CD4-positive, alpha-beta memory T cell (primary cell): ENCODE data around the gene CHFR. TPM values are rescaled to one million over a fixed set of nuclear protein-coding genes. Genes with fewer than 3 reads are reported as not detected.

Experiments used
- CTCF ChIA-PET: fragments of 350-600 bp; sonication (Branson Sonifier 250); formaldehyde crosslinking; loops from one replicate; lab custom pipeline; 2021; ENCODE audit warnings: inconsistent platforms; ENCODE audit not compliant: partially characterized antibody; lab: Charles Lee
- POLR2A ChIA-PET: fragments of 350-600 bp; sonication (Branson Sonifier 250); formaldehyde crosslinking; loops from one replicate; lab custom pipeline; 2021; ENCODE audit not compliant: partially characterized antibody; lab: Charles Lee
- DNase-seq, 5 donors: peaks; one replicate each; pipeline versions ENCODE4 v3.0.0 to v3.0.0-alpha.2; 2020 to 2022; ENCODE audit warnings: mixed read lengths in 1 of 5
- H3K27ac ChIP-seq: one replicate; pipeline ENCODE4 v1.7.0; 2013; ENCODE audit warnings: low read depth, low read length
- H3K27me3 ChIP-seq: 2 replicates; pipeline ENCODE4 v1.7.0; 2013; ENCODE audit warnings: mild to moderate bottlenecking, low read length, moderate library complexity; ENCODE audit not compliant: insufficient read depth
- H3K36me3 ChIP-seq: 2 replicates; pipeline ENCODE4 v1.7.0; 2013; ENCODE audit warnings: mild to moderate bottlenecking, low read length, moderate library complexity; ENCODE audit not compliant: insufficient read depth
- H3K4me1 ChIP-seq: 2 replicates; pipeline ENCODE4 v1.7.0; 2013; ENCODE audit warnings: mild to moderate bottlenecking, low read length, moderate library complexity; ENCODE audit not compliant: insufficient read depth
- H3K4me3 ChIP-seq, 2 donors: one replicate each; pipeline ENCODE4 v1.7.0; 2013; ENCODE audit warnings: low read length in 2 of 2, mild to moderate bottlenecking in 1 of 2
- H3K9me3 ChIP-seq, 2 donors: one replicate each; pipeline ENCODE4 v1.7.0; 2013; ENCODE audit warnings: low read length in 2 of 2, control low read depth in 1 of 2; ENCODE audit not compliant: control insufficient read depth in 1 of 2
- H3K27ac Mint-ChIP-seq, 7 donors: one replicate each; pipeline ENCODE4 v1.8.0; 2020 to 2021; ENCODE audit warnings: mixed read lengths in 7 of 7, mild to moderate bottlenecking in 6 of 7, inconsistent platforms in 3 of 7, moderate library complexity in 3 of 7
- H3K27me3 Mint-ChIP-seq, 2 donors: one replicate each; pipeline ENCODE4 v1.8.0; 2020 to 2021; ENCODE audit warnings: mixed read lengths in 2 of 2
- H3K36me3 Mint-ChIP-seq, 2 donors: one replicate each; pipeline ENCODE4 v1.8.0; 2020 to 2021; ENCODE audit warnings: mixed read lengths in 2 of 2, inconsistent platforms in 1 of 2, mild to moderate bottlenecking in 1 of 2
- H3K4me1 Mint-ChIP-seq, 4 donors: one replicate each; pipeline ENCODE4 v1.8.0; 2020 to 2021; ENCODE audit warnings: mixed read lengths in 4 of 4, mild to moderate bottlenecking in 1 of 4
- H3K4me3 Mint-ChIP-seq, 8 donors: one replicate each; pipeline ENCODE4 v1.8.0; 2020 to 2021; ENCODE audit warnings: mixed read lengths in 8 of 8, mild to moderate bottlenecking in 7 of 8, moderate library complexity in 6 of 8, inconsistent platforms in 3 of 8
- H3K9me3 Mint-ChIP-seq, 8 donors: one replicate each; pipeline ENCODE4 v1.8.0; 2020 to 2021; ENCODE audit warnings: mixed read lengths in 8 of 8, mild to moderate bottlenecking in 5 of 8, inconsistent platforms in 3 of 8, moderate library complexity in 1 of 8
- intact Hi-C: fragments of 100-400 bp; cut with micrococcal nuclease; formaldehyde crosslinking; loops from one replicate; pipeline ENCODE4 v1.15.1; 2023
- polyA plus RNA-seq, 2 donors: library from polyadenylated mRNA; unstranded; fragments of 300-500 nt; fragmentation: Illumina TruSeq; gene quantifications; one replicate each; pipeline ENCODE4 v1.2.3, GENCODE V29; 2021
- total RNA-seq, 2 experiments: library from RNA; stranded (reverse); gene quantifications; one replicate each; pipeline ENCODE4 v1.2.3, GENCODE V29; 2021

Gene CHFR
- total and polyA plus RNA-seq, 4 experiments from 2014 or later = 31.6 to 79.4 (median 50.6) TPM

GRCh38 chr12:132842449-132843045, 44.9 kb downstream of the CHFR start:
- intact Hi-C loops = no loop called here
- no peaks in the 10 kb centered on the region for H3K9me3 Mint-ChIP-seq
- ChIA-PET CTCF (no interaction called here), POLR2A (interaction anchor here (1.0 kb wide), 1 partner anchor 12 kb away, joined by 5 read pairs; no protein-coding TSS in a partner anchor)
- peaks cover 0 to 2% (median under 1%) of the 10 kb centered on the region in 4 donors for H3K4me1 Mint-ChIP-seq
- H3K27me3 Mint-ChIP-seq = no peaks in the 10 kb centered on the region
- peak overlapping the region in 1 of 7 donors; percentile 3 for H3K27ac Mint-ChIP-seq
- peaks cover 38% of the 10 kb centered on the region for H3K36me3 ChIP-seq
- H3K27ac ChIP-seq = no peak overlapping the region
- no peaks in the 10 kb centered on the region for H3K9me3 ChIP-seq
- peaks cover 36 to 49% of the 10 kb centered on the region in 2 donors for H3K36me3 Mint-ChIP-seq
- no peak for DNase-seq
- H3K4me1 ChIP-seq = no peaks in the 10 kb centered on the region
- H3K27me3 ChIP-seq = no peaks in the 10 kb centered on the region
- H3K4me3 ChIP-seq = no peak overlapping the region
- peak overlapping the region in 1 of 8 donors; percentile 30 for H3K4me3 Mint-ChIP-seq

DNA sequence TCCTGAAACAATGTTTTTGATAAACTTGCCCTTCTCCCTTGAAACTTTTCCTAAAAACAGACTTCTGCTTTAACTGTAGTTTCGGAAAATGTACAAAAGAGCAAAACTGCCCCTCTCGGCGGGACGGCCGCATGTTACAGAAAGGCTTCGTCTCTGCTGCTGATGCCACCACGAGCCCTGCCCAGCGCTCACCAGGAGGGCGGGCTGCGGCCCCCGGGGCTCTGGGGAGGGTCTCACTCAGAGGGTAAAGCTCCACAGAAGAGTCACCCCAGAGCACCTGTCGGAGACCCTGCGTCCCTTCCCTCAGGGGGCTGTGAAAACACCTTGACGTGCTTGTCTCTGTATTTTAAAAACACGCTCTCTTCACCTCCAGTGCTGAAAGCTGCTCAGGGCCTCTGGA, 46.3 kb downstream of the CHFR start:
- POLR2A ChIA-PET = no interaction called here
- Mint-ChIP-seq H3K4me3 (no peak overlapping the region), H3K4me1 (peaks cover 7 to 12% (median 8%) of the 10 kb centered on the region in 4 donors), H3K9me3 (no peaks in the 10 kb centered on the region), H3K27ac (peak overlapping the region in 1 of 7 donors; percentile 48), H3K27me3 (no peaks in the 10 kb centered on the region), H3K36me3 (peaks cover 31 to 44% of the 10 kb centered on the region in 2 donors)
- DNase-seq = no peak
- CTCF ChIA-PET = no interaction called here
- intact Hi-C loops = no loop called here
- Histone ChIP-seq H3K27me3 (no peaks in the 10 kb centered on the region), H3K4me1 (peaks cover 8% of the 10 kb centered on the region), H3K36me3 (peaks cover 28% of the 10 kb centered on the region), H3K4me3 (no peak overlapping the region), H3K27ac (no peak overlapping the region), H3K9me3 (no peaks in the 10 kb centered on the region)

GRCh38 chr12:132840536-132840935, 46.9 kb downstream of the CHFR start:
- no peaks in the 10 kb centered on the region for H3K9me3 Mint-ChIP-seq
- DNase-seq = no peak
- CTCF ChIA-PET = no interaction called here
- H3K4me3 Mint-ChIP-seq = no peak overlapping the region
- no peak overlapping the region for H3K27ac Mint-ChIP-seq
- Histone ChIP-seq H3K27ac (no peak overlapping the region), H3K27me3 (no peaks in the 10 kb centered on the region), H3K36me3 (peaks cover 23% of the 10 kb centered on the region), H3K4me1 (peaks cover 9% of the 10 kb centered on the region), H3K9me3 (no peaks in the 10 kb centered on the region), H3K4me3 (no peak overlapping the region)
- intact Hi-C loops = no loop called here
- POLR2A ChIA-PET = no interaction called here
- peaks cover 8 to 12% (median 8%) of the 10 kb centered on the region in 4 donors for H3K4me1 Mint-ChIP-seq
- peaks cover 27 to 39% of the 10 kb centered on the region in 2 donors for H3K36me3 Mint-ChIP-seq
- H3K27me3 Mint-ChIP-seq = no peaks in the 10 kb centered on the region

- Mint-ChIP-seq H3K27me3 (no peaks in the 10 kb centered on the region), H3K4me3 (no peak overlapping the region), H3K9me3 (peaks cover 0 to 2% (median 0%) of the 10 kb centered on the region in 8 donors), H3K27ac (peak overlapping the region in 1 of 7 donors; percentile 53), H3K4me1 (peaks cover 13 to 20% (median 15%) of the 10 kb centered on the region in 4 donors), H3K36me3 (peaks cover 27 to 36% of the 10 kb centered on the region in 2 donors)
- H3K36me3 ChIP-seq = peaks cover 22% of the 10 kb centered on the region
- no peak overlapping the region for H3K4me3 ChIP-seq
- no peak overlapping the region for H3K27ac ChIP-seq
- no peaks in the 10 kb centered on the region for H3K9me3 ChIP-seq
- CTCF ChIA-PET = no interaction called here
- peaks cover 18% of the 10 kb centered on the region for H3K4me1 ChIP-seq
- DNase-seq = no peak
- POLR2A ChIA-PET = no interaction called here
- intact Hi-C loops = no loop called here
- no peaks in the 10 kb centered on the region for H3K27me3 ChIP-seq
Observed at GRCh38 chr12:132839558-132840235, 47.7 kb downstream of the CHFR start.

DNA sequence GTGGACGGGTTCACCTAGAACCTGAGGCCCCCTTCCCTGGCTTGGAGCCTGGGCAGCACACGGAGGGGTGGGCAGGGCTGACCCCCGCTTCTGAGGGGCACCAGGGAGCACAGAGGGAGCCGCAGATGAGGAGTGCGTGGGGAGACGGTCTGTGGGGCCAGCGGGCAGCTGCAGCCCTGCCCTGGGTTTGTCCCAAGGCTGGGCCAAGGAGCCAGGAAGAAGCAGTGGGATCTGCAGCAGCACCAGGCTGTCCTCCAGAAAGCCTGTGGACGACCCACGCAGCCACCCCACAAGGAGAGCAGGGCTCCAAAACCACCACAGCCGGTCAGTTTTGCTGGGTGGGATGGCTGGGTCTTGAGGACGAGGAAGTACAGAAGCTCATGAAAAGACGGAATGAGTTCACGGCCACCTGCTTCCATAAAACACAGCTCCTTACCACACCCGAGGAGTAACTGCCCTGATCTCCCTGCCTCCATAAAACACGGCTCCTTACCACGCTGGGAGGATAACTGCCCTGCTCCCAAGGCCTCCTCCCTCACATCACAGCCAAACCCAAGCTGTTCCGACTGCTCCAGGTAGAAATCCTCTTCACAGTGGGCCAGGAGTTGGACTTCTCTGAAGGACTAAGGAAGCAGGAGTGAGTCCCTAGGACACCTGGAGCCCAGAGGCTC, 48.9 kb downstream of the CHFR start:
- CTCF ChIA-PET = no interaction called here
- peaks cover 22% of the 10 kb centered on the region for H3K36me3 ChIP-seq
- no peak overlapping the region for H3K4me3 ChIP-seq
- no peaks in the 10 kb centered on the region for H3K27me3 Mint-ChIP-seq
- POLR2A ChIA-PET = interaction anchor here (1.0 to 1.8 kb wide), 2 partner anchors 9 to 49 kb away, joined by 3 to 4 read pairs; partner anchors contain the start of genes CHFR and GOLGA3
- peaks cover 22 to 32% (median 24%) of the 10 kb centered on the region in 4 donors for H3K4me1 Mint-ChIP-seq
- peak overlapping the region in 1 of 8 donors; percentile 49 for H3K4me3 Mint-ChIP-seq
- H3K36me3 Mint-ChIP-seq = peaks cover 27 to 35% of the 10 kb centered on the region in 2 donors
- peaks cover 0 to 2% (median 0%) of the 10 kb centered on the region in 8 donors for H3K9me3 Mint-ChIP-seq
- intact Hi-C loops = no loop called here
- H3K27me3 ChIP-seq = no peaks in the 10 kb centered on the region
- H3K4me1 ChIP-seq = peaks cover 28% of the 10 kb centered on the region
- no peak overlapping the region for H3K27ac ChIP-seq
- DNase-seq = no peak
- H3K9me3 ChIP-seq = no peaks in the 10 kb centered on the region
- H3K27ac Mint-ChIP-seq = peak overlapping the region in 4 of 7 donors; percentile 19 to 42 (median 39)

DNA sequence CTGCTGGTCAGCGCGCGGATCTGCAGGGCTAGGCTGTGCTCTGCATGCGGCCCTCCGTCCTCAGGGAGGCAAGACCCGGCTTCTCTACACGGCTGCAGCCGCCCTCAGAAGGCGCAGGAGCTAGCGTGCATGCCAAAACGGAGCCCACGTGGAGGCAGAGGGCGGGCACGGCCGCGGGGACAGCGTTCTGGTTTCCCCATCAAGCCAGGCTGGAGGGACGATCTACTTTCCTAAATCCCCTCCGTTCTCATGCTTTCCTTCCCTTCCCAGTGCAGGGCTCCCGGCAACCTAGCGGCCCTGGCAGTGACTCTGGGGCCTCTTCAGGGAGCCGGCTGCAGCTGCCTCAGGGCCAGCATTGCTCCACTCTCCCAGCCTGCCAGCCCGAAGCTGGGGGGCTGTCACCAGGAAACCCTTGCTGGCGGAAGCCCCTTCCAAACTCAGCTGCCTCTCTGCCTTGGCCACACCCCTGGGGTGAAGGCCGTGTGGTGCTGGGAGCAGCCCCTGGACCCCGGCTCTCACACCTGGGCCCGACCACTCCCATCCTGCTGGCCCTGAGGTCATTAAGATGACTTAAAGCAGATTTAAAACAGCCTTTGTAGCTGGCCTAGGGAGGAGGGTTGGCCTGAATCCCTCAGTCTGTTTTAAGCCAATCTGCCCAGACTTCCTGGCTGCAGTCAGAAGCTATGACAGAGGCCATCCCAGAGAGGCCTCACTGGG, 49.6 kb downstream of the CHFR start:
- H3K9me3 ChIP-seq = no peaks in the 10 kb centered on the region
- no peak overlapping the region for H3K27ac ChIP-seq
- peaks cover 19% of the 10 kb centered on the region for H3K36me3 ChIP-seq
- no peaks in the 10 kb centered on the region for H3K27me3 ChIP-seq
- Mint-ChIP-seq H3K4me3 (no peak overlapping the region), H3K4me1 (peaks cover 25 to 38% (median 28%) of the 10 kb centered on the region in 4 donors), H3K36me3 (peaks cover 27 to 32% of the 10 kb centered on the region in 2 donors), H3K27ac (no peak overlapping the region), H3K9me3 (peaks cover 0 to 2% (median 0%) of the 10 kb centered on the region in 8 donors), H3K27me3 (no peaks in the 10 kb centered on the region)
- ChIA-PET CTCF (no interaction called here), POLR2A (interaction anchor here (1.0 to 1.8 kb wide), 2 partner anchors 9 to 50 kb away, joined by 3 to 4 read pairs; partner anchors contain the start of genes CHFR and GOLGA3)
- peaks cover 29% of the 10 kb centered on the region for H3K4me1 ChIP-seq
- no peak overlapping the region for H3K4me3 ChIP-seq
- intact Hi-C loops = no loop called here
- no peak for DNase-seq
